CD1c-positive myeloid dendritic cell (primary cell): ENCODE results near the gene AADACL4.
"Not testable (repeated sequence)": the region's sequence is repeated elsewhere in the genome, so short reads cannot be mapped to it uniquely, and the experiment has no call there.

ENCODE experiments used
- DNase-seq: peaks from one replicate; pipeline ENCODE4 v3.0.0-alpha.2; 2016; ENCODE audit errors: extremely low spot score

AADACL4 gene

GRCh38 chr1:12709696-12710095 lies 65.8 kb downstream of the AADACL4 start:
- no peak for DNase-seq

- DNase-seq = no peak
Measured at GRCh38 chr1:12711536-12711935, 67.7 kb downstream of the AADACL4 start.

DNA sequence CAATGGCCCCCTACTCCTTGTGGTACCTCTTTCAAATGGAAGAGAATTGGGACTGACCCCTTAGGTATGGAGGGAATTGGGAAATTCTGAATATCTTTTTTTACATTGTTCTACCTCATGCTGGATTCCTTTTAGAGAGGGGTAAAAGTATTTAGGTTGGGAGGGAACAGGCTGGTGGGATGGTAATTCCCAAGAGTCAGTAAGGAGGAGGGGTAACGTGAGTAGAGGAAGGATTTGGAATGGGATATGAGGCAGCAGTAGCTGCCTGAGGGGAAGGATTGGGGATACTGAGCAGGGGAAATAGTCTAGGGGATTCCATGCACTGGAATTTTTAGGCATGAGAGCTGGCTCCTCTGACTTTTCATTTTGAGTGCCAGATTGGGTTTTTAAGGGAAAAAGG lies 68.2 kb downstream of the AADACL4 start:
- DNase-seq = no peak

GRCh38 chr1:12712929-12713328 lies 69.0 kb downstream of the AADACL4 start:
- DNase-seq = no peak

- not testable (repeated sequence) for DNase-seq
Measured at GRCh38 chr1:12713651-12714050, 69.8 kb downstream of the AADACL4 start.

DNA sequence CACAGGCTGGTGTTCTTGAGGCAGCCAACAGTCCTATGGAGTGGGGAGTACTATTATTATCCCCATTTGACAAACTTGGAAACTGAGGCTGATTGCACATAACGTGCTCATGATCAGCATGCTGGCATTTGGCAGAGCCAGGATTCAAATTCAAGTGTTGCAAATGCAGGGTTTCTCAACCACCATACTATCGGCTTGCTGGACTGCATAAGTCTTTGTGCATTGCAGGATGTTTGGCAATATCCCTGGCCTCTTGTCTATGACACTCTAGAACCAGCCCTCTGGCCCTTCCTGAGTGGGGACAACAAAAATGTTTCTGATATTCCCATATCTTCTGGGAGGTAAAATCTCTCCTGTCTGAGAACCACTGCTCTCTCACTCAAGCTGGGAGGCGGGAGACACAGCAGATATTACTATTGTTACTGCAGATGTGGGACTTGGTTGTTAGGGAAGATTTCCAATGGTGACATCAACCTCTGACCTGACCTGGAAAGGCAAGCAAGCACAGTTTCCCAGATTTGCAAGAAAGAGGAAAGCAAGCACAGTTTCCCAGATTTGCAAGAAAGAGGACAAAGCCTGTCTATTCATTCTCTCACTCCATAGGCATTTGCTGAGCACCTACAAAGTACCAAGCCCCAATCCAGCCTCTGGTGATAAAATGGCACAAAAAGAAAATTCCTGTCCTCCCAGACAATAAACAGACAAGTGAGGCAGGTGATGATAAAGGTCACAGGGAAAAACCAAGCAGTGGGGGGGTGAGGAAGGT lies 71.0 kb downstream of the AADACL4 start:
- no peak for DNase-seq

- DNase-seq = no peak
Measured at GRCh38 chr1:12715896-12716437, 72.1 kb downstream of the AADACL4 start, which contains the start of gene AADACL3. Gene AADACL3, plus strand, starts transcription at chr1:12716110. Its CDS starts 67 bp downstream, at chr1:12716177.
